Smooth muscle cell (in vitro differentiated cells): Measurements from ENCODE around the gene ST3GAL2. TPM values are rescaled to one million over a fixed set of nuclear protein-coding genes. Genes with fewer than 3 reads are reported as not detected.

ENCODE experiments used
- DNase-seq: peaks from one replicate; lab custom pipeline; 2025; ENCODE audit not compliant: unreplicated experiment; lab: John Stamatoyannopoulos, UW
- H2AFZ ChIP-seq: fragments of 200-600 bp; sonication (generic); 2 replicates; pipeline ENCODE4 v1.6.0; 2016; ENCODE audit warnings: antibody characterized with exemption, low read depth, mild to moderate bottlenecking
- H3F3A ChIP-seq: fragments of 200-600 bp; sonication (generic); 2 replicates; pipeline ENCODE4 v1.6.0; 2017; ENCODE audit warnings: antibody characterized with exemption, low read depth
- H3K27ac ChIP-seq: fragments of 200-600 bp; sonication (generic); 2 replicates; pipeline ENCODE4 v1.5.1; 2016; ENCODE audit warnings: low read depth, mild to moderate bottlenecking
- H3K27me3 ChIP-seq: fragments of 200-600 bp; sonication (generic); 2 replicates; pipeline ENCODE4 v1.6.1; 2016; ENCODE audit warnings: low read depth, mild to moderate bottlenecking
- H3K36me3 ChIP-seq: fragments of 200-600 bp; sonication (generic); 2 replicates; pipeline ENCODE4 v1.5.1; 2016; ENCODE audit warnings: low read depth
- H3K4me1 ChIP-seq: fragments of 200-600 bp; sonication (generic); 2 replicates; pipeline ENCODE4 v1.5.1; 2016; ENCODE audit warnings: low read depth
- H3K4me2 ChIP-seq: fragments of 200-600 bp; sonication (generic); 2 replicates; pipeline ENCODE4 v1.6.0; 2016; ENCODE audit warnings: mild to moderate bottlenecking
- H3K4me3 ChIP-seq: fragments of 200-600 bp; sonication (generic); 2 replicates; pipeline ENCODE4 v1.5.1; 2016; ENCODE audit warnings: mild to moderate bottlenecking
- H3K79me2 ChIP-seq: fragments of 200-600 bp; sonication (generic); 2 replicates; pipeline ENCODE4 v1.6.0; 2016; ENCODE audit warnings: low read depth, mild to moderate bottlenecking
- H3K9ac ChIP-seq: fragments of 200-600 bp; sonication (generic); 2 replicates; pipeline ENCODE4 v1.6.0; 2016; ENCODE audit warnings: low read depth
- H3K9me3 ChIP-seq: fragments of 200-600 bp; sonication (generic); replicated peaks from 2 replicates; pipeline ENCODE4 v1.5.1; 2016; ENCODE audit warnings: low read depth
- H4K20me1 ChIP-seq: fragments of 200-600 bp; sonication (generic); 2 replicates; pipeline ENCODE4 v1.6.0; 2016; ENCODE audit warnings: low read depth
- CTCF ChIP-seq: fragments of 200-600 bp; sonication (generic); IDR thresholded peaks from 2 replicates; pipeline ENCODE4 v1.5.1; 2017; ENCODE audit warnings: borderline replicate concordance, mild to moderate bottlenecking, antibody characterized with exemption; ENCODE audit not compliant: insufficient read depth, poor library complexity, severe bottlenecking
- WGBS: methylation state at CpG from one replicate; pipeline ENCODE4 v1.1.7; 2016; ENCODE audit warnings: low lambda C conversion rate; 5-methylcytosine and 5-hydroxymethylcytosine counted together
- polyA plus RNA-seq: library from polyadenylated mRNA; unstranded; fragments of >200 nt; fragmentation: Nextera tagmentation; extraction: Ambion mirVana; gene quantifications from 2 replicates; pipeline ENCODE4 v1.2.1, GENCODE V29; 2016
- total RNA-seq: library from RNA; depleted of rRNA; stranded (reverse); fragments of >200 nt; gene quantifications from 2 replicates; pipeline ENCODE4 v1.2.3, GENCODE V29; 2014

The ST3GAL2 gene
- total and polyA plus RNA-seq, 2 experiments from 2014 or later, result 32.5 to 42.3 TPM

GRCh38 chr16:70433458-70434103 is 5.3 kb downstream of the ST3GAL2 start:
- Histone ChIP-seq H3K79me2 (peaks cover 70% of the 10 kb centered on the region), H3K27me3 (no peaks in the 10 kb centered on the region), H3F3A (peaks cover 73% of the 10 kb centered on the region), H4K20me1 (peaks cover 60% of the 10 kb centered on the region), H3K4me2 (peak overlapping the region; percentile 74), H3K4me3 (no peak overlapping the region), H3K4me1 (peaks cover 53% of the 10 kb centered on the region), H3K27ac (peak overlapping the region; percentile 82), H2AFZ (no peak overlapping the region), H3K9me3 (no peaks in the 10 kb centered on the region), H3K36me3 (no peaks in the 10 kb centered on the region), H3K9ac (no peak overlapping the region)
- DNase-seq, result peak; percentile 27
- WGBS, result 30% methylated on average over 5 of the region's 5 CpGs
- TF ChIP-seq CTCF, result no peak

GRCh38 chr16:70432723-70433457 is 6.0 kb downstream of the ST3GAL2 start:
- 52% methylated on average over 12 of the region's 12 CpGs for WGBS
- DNase-seq, result no peak

GRCh38 chr16:70432356-70432722 is 6.6 kb downstream of the ST3GAL2 start:
- Histone ChIP-seq H3K4me3 (no peak overlapping the region), H3K36me3 (no peaks in the 10 kb centered on the region), H3K27ac (peak overlapping the region; percentile 82), H3K27me3 (no peaks in the 10 kb centered on the region), H3K9me3 (no peaks in the 10 kb centered on the region), H3K79me2 (peaks cover 69% of the 10 kb centered on the region), H3K9ac (peak overlapping the region; percentile 3), H2AFZ (no peak overlapping the region), H3K4me2 (peak overlapping the region; percentile 73), H3K4me1 (peaks cover 61% of the 10 kb centered on the region), H4K20me1 (peaks cover 65% of the 10 kb centered on the region), H3F3A (peaks cover 66% of the 10 kb centered on the region)
- DNase-seq, result no peak
- no peak for TF ChIP-seq CTCF
- WGBS, result 69% methylated on average over 3 of the region's 3 CpGs

More at GRCh38 chr16:70432723-70433457, 6.0 kb downstream of the ST3GAL2 start:
- no peak for TF ChIP-seq CTCF
- Histone ChIP-seq H3K79me2 (peaks cover 66% of the 10 kb centered on the region), H3F3A (peaks cover 72% of the 10 kb centered on the region), H3K9ac (peak overlapping the region; percentile 3), H3K36me3 (no peaks in the 10 kb centered on the region), H3K27ac (peak overlapping the region; percentile 82), H3K9me3 (no peaks in the 10 kb centered on the region), H2AFZ (no peak overlapping the region), H4K20me1 (peaks cover 60% of the 10 kb centered on the region), H3K4me2 (peak overlapping the region; percentile 73), H3K4me1 (peaks cover 59% of the 10 kb centered on the region), H3K4me3 (no peak overlapping the region), H3K27me3 (no peaks in the 10 kb centered on the region)
